ENCODE data around the gene SNW1. TPM values are rescaled to one million over a fixed set of nuclear protein-coding genes. Genes with fewer than 3 reads are reported as not detected.
A peak's percentile ranks its signal among the peaks of the same experiment; 100 is the strongest.

SNW1 gene
- total RNA-seq, 3 donors from 2014 or later (not counting 1 experiment from before 2014, with no cell fraction given): 89.7 to 106 (median 103) TPM

DNA sequence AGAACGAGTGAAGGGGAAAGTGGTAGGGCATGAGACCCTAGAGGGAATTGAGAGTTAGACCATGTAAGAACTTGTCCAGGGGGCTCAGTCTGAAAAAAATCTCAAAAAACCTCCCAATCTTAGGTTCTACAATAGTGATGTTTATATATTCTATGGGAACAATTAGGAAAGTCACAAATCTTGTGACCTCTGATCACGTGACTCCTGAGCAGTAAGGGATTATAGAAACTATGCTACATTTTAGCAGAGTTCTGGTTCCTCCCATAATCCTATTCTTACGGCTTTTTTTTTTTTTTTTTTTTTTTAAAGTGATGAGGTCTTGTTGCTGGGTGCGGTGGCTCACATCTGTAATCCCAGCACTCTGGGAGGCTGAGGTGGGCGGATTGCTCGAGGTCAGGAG, 44.8 kb upstream of the SNW1 start:
- H3K4me1 Mint-ChIP-seq: no peaks in the 10 kb centered on the region
- no peak overlapping the region for H3K27ac Mint-ChIP-seq
- WGBS (ENCODE audit: insufficient coverage): 95% methylated on average over 4 of the region's 6 CpGs

DNA sequence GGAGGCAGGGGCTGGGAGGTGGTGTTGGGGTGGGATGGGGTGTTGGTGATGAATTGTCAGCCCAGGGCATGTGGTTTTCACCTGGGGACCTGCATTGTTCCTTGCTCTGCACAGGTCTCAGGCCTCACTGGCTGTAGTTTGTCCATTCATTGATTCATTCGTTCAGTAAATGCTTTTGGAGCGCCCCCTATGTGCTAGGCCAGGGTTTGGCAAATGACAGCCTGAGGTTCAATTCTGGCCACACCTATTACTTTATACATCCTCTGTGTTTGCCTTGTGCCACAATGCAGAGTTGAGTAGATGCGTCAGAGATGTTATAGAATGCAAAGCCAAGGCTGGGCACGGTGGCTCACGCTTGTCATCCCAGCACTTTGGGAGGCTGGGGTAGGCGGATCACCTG, 43.6 kb upstream of the SNW1 start:
- peak in 1 of 2 donors; percentile 16 for DNase-seq
- no peak for ATAC-seq
- Histone ChIP-seq H3K27ac (ENCODE audit: low read length) (no peak overlapping the region), H3K27me3 (ENCODE audit: control insufficient read depth, insufficient read depth, low read length) (no peaks in the 10 kb centered on the region), H3K4me1 (ENCODE audit: control insufficient read depth, insufficient read depth, low read length) (peaks cover 10% of the 10 kb centered on the region), H3K36me3 (ENCODE audit: control insufficient read depth, insufficient read depth, low read length) (no peaks in the 10 kb centered on the region), H3K9me3 (ENCODE audit: control insufficient read depth, insufficient read depth, low read length) (no peaks in the 10 kb centered on the region), H3K4me3 (ENCODE audit: low read length) (no peak overlapping the region)
- H3K9me3 Mint-ChIP-seq: no peaks in the 10 kb centered on the region
- H3K36me3 Mint-ChIP-seq: no peaks in the 10 kb centered on the region
- H3K27ac Mint-ChIP-seq: no peak overlapping the region
- no peak overlapping the region for H3K4me3 Mint-ChIP-seq
- 70% methylated on average over 6 of the region's 6 CpGs for WGBS (ENCODE audit: insufficient coverage)
- intact Hi-C loops (cut with micrococcal nuclease): no loop called here
- no peaks in the 10 kb centered on the region for H3K27me3 Mint-ChIP-seq (ENCODE audit: low read depth in 2 of 2)
- peaks cover 4 to 8% of the 10 kb centered on the region in 2 donors for H3K4me1 Mint-ChIP-seq
- no peak for TF ChIP-seq CTCF (IDR thresholded peaks at IDR 0.05)

More for the DNA sequence above, 44.8 kb upstream of the SNW1 start:
- H3K4me1 ChIP-seq (ENCODE audit: control insufficient read depth, insufficient read depth, low read length): peaks cover 1% of the 10 kb centered on the region
- intact Hi-C loops (cut with micrococcal nuclease): no loop called here
- no peak for TF ChIP-seq CTCF (IDR thresholded peaks at IDR 0.05)
- H3K4me3 Mint-ChIP-seq: no peak overlapping the region
- no peaks in the 10 kb centered on the region for H3K36me3 ChIP-seq (ENCODE audit: control insufficient read depth, insufficient read depth, low read length)
- H3K9me3 ChIP-seq (ENCODE audit: control insufficient read depth, insufficient read depth, low read length): no peaks in the 10 kb centered on the region
- no peaks in the 10 kb centered on the region for H3K27me3 ChIP-seq (ENCODE audit: control insufficient read depth, insufficient read depth, low read length)
- H3K36me3 Mint-ChIP-seq: no peaks in the 10 kb centered on the region
- DNase-seq (no peak), ATAC-seq (no peak)
- no peak overlapping the region for H3K27ac ChIP-seq (ENCODE audit: low read length)
- no peaks in the 10 kb centered on the region for H3K27me3 Mint-ChIP-seq (ENCODE audit: low read depth in 2 of 2)
- H3K9me3 Mint-ChIP-seq: no peaks in the 10 kb centered on the region
- no peak overlapping the region for H3K4me3 ChIP-seq (ENCODE audit: low read length)

DNA sequence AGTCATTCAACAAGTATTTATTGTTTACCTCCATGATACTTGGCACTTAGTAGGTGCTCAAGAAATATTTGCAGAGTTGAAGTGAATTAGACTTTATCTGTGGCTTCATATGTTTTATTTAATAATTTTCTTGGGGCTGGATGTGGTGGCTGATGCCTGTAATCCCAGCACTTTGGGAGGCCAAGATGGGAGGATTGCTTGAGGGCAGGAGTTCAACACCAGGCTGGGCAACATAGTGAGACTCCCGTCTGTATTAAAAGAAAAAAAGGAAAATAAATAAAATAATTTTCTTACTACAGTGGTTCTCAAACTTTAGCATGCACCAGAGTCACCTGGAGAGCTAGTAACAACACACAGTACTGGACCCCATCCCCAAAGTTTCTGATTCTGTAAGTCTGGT, 39.9 kb upstream of the SNW1 start:
- Histone ChIP-seq H3K27me3 (ENCODE audit: control insufficient read depth, insufficient read depth, low read length) (no peaks in the 10 kb centered on the region), H3K4me3 (ENCODE audit: low read length) (no peak overlapping the region), H3K27ac (ENCODE audit: low read length) (peak overlapping the region; percentile 67), H3K4me1 (ENCODE audit: control insufficient read depth, insufficient read depth, low read length) (peaks cover 11% of the 10 kb centered on the region), H3K9me3 (ENCODE audit: control insufficient read depth, insufficient read depth, low read length) (no peaks in the 10 kb centered on the region), H3K36me3 (ENCODE audit: control insufficient read depth, insufficient read depth, low read length) (no peaks in the 10 kb centered on the region)
- Mint-ChIP-seq H3K4me1 (peaks cover 5 to 9% of the 10 kb centered on the region in 2 donors), H3K27ac (peak overlapping the region; percentile 80 to 90), H3K36me3 (no peaks in the 10 kb centered on the region), H3K27me3 (ENCODE audit: low read depth in 2 of 2) (no peaks in the 10 kb centered on the region), H3K4me3 (peak overlapping the region; percentile 87), H3K9me3 (no peaks in the 10 kb centered on the region)
- no peak for TF ChIP-seq CTCF (IDR thresholded peaks at IDR 0.05)
- no peak for ATAC-seq
- no peak for DNase-seq
- intact Hi-C loops (cut with micrococcal nuclease): loop anchor here (1.0 kb wide), 2 partner anchors 40 to 93 kb away; partner anchors contain the start of genes ALKBH1, SLIRP and SNW1
- WGBS (ENCODE audit: insufficient coverage): no CpG with 5 or more reads among the region's 1 CpG
